Stimulated activated CD4-positive, alpha-beta T cell treated with anti-CD3 and anti-CD28 coated beads, Interleukin-4, amount 100 ng/mL, for 24 hours (primary cell): ENCODE measurements around the gene MRPL20.
"Not testable (repeated sequence)": the region's sequence is repeated elsewhere in the genome, so short reads cannot be mapped to it uniquely, and the experiment has no call there.

Source experiments
- DNase-seq: peaks from one replicate; pipeline ENCODE4 v3.0.0-alpha.2; 2020

The MRPL20 gene

DNA sequence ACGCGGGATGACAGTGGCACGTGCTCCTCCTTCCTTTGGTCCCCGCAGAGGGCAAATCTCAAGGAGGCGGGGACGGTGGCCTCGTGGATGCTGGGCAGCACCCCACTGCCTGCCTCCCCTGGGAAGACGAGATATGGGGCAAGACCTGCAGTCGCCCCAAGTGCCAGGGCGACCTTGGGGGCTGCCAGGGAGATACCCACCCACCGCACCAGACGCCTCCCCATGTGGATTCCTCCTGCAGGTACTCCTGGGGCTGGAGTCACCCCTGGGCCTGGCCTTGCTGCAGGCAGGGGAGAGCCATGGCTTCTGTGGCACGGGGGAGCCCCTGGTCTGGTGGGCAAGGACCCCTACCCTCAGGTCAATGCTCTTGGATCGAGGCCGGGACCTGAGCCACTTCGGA, 26.2 kb downstream of the MRPL20 start:
- no peak for DNase-seq

DNA sequence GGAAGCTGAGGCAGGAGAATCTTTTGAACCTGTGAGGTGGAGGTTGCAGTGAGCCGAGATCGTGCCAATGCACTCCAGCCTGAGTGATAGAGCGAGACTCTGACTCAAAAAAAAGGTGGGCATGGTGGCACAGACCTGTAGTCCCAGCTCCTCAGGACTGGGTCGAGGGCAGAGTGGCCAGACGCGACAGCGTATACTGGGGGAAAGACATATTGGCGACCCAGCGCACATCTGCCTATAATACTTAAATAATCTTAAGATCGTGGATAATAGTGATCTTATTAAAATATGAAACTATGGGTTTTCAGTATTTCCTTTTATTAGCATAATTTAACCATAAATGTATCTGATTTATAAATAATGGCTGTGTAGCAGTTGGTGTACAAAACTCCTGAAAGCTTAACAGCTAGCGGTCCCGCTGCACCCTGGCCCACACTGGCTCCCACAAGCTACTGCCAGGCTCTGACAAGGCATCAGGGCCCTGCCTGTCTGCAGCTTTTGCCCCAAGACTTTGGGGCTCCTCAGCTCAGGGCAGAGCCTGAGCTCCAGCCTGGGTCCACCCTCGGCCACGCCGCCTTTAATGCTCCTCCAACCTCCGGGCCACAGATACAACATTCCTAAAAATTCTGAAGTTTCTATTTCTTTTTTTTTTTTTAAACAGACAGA, 29.4 kb downstream of the MRPL20 start:
- no peak for DNase-seq

DNA sequence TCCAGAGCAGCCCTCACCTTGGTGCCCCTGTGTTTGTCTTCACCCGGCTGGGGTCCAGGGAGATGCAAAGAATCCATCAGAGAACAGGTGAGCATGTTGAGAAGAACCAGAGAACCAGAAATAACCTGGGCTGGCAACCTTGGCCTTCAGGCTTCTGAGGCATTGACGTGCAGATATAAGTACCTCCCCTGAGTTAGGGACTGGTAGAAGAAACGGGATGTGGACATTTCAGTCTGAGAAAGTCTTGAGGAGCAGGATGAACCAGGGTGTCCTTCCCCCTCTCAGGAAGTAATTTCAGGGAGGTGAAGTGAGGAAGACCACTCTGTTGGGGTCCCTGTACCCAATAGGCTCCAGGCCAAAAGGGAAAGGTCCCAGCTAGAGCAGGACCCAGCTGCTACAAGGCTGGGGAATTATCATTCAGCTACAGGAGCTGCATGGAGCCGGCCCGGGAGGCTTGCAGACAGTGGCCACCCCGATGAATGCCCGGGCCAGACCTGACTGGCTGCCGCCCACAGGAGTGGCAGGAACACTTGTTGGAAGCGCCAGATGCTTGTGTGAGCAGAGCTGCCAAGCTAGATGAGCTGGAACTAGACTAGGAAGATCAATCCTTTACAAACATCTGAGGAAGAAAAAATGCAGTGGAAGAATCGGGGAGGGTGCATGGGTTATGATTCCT, 30.4 kb downstream of the MRPL20 start:
- no peak for DNase-seq

DNA sequence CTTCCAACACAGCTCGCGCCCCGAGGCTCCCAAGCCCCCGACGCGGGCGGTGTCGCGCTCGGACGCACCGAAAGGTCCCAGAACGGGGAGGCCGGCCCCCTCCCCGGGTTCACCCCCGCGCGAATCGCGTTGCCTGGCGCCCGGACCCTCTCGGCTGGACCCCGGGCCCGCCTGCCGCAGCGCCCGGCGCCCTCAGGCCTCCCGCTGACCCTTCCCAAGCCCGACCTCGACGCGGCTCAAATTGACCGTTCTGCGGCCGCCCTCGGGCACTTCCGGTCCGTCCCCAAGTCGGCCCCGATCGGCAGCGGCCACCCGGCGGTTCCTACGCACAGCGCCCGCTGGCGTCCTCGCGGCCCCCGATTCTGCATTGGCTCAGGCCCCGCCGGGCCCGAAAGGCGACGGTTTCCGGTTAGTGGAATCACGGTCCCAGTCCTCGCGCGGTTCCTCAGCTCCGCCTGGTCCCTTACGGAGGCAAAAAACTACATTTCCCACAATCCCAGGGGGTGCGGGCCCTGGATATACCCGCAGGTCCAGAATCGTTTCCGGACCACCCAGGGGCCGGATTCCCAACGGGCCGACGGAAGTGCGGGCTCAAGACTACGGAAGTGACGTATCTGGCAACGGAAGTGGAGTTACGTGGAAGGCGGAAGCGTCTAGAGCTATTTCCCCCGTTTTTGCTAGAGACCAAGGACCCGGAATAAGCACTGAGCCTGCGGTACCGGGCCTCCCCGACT, 32.0 kb downstream of the MRPL20 start, which contains the start of gene AURKAIP1:
Gene AURKAIP1, minus strand, starts transcription at position 279 of the 734 bp plus-strand sequence. CDS start 451 bp downstream, outside the sequence.
- peak; percentile 98 for DNase-seq

DNA sequence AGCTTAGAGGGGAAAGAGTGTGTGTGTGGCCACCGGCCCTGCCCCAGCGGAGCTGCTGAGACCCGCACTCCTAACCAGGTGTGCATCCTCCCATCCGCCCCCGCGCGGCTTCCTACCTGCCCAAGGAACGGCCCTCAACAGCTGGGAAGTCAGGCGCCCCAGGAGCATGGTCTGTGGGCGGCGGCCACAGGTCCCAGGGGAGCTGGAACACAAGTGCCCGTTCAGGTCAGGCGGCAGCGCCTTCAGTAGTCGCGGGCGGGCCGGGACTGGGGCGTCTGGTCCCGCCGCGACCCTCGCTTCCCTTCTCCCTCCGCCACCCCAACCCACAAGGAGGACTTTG, 32.5 kb downstream of the MRPL20 start:
- DNase-seq: no peak

DNA sequence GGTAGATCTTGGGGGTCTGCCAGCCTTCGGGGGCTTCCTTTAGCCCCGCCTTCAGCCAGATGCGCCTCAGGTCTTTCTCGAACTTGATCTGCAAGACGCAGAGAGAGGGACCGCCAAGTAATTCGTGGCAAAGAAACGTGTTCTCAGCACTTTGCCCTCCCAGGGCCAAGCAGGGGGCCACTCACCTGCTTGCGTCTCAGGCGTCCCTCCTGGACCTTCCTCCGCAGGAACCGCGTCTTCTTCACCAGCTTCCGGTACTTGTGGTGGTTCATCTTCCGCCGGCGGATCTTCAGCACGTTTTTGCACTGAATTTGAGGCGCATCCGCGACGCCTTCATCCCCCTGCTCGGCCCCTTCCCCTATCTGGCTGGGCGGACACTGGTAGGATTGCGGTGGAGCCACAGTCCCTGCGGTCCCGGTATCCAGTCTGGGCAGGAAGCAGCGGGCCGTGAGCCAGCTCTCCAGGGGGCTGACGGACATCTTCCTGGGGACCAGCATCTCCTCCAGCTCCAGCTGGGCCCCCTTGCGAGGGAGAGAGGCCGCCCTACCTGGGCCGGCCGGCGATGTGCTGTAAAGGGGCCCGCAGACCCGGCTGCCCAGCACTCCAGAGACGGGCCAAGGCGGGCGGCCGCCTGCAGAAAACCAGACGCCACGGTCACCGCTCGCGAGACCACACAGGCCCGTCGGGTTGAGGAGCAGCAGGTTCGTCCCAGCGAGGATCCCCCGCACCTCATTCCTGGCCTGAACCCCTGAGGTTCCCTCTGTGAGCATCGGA, 33.1 kb downstream of the MRPL20 start:
- DNase-seq: no peak

DNA sequence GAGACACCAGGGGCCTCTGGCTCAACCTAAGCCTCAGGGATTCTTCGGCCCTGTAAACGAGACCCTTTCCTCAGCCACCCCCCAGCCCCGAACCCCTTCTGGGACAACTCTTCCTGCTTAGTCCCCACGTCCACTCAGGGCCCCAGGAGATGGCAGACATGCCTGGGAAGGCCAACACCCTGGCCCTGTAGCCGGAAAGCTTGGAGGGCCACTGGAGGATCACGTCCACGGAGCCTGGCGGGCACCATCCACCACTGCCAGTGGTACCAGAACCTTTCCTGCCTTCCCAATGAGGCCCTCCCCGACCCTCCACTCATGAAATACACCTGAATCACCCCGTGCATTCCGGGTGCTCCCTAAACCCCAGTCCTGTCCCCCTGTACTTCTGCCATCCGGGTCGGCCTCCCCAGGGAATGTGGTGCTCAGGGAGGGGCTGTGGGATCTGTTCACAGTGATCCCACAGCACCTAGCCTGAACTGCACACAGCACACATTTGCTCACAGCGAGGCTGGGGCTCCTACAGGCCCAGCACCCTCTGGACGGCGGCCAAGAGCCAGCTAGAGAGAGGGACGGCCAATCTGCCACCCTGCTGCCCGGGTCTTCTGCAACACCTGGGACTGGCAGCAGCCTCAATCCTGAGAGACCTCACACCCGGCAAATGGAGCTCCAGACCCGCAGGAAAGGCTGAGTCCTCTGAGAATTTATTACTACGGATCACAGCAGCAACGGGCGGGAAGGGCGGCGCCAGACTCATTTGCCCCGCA, 33.9 kb downstream of the MRPL20 start:
- no peak for DNase-seq

DNA sequence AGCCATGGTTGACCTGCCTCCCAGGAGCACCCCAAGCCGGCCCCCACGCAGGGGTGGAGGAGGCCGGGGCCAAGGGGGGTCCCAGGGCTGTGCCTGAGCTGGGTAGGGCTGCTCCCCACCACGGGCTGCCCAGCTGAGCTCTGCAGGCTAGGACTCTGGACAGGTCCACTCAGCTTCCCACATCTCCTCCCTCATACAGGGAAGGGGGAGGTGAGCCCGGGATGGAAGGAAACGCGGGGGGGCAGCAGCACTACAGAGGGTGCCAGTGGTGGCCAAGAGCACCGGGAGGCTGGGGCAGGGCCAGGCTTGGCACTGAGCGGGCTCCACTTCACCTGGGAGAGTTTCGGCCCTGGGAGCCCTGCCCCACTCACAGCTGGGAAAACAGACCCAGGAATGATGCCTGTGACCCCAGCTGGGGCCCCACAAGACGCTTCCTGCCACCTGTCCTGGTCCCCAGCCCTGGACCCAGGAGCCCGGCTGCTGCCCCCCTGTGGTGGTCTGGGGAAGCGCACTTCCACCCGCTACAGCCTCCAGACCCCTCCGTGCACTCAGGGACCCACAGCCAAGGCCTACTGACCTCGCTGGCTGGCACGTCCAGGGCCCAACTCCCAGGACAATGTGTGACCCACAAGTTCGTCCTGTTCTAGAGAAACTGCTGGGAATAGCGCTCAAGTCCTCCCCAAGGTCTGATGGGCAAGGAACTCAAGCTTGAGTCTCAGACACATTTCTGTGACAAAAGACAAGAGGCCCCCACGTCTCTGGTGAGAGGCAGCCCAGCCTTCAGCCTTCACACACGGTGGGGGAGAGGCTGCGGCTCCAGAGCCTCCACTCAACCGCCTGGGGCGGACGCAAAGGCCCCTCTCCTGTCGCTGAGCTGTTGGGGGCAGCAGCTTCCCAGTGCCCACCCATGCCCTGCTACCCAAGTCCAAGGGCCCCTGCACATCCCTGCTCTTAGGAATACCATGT, 35.1 kb downstream of the MRPL20 start:
- peak; percentile 81 for DNase-seq

DNA sequence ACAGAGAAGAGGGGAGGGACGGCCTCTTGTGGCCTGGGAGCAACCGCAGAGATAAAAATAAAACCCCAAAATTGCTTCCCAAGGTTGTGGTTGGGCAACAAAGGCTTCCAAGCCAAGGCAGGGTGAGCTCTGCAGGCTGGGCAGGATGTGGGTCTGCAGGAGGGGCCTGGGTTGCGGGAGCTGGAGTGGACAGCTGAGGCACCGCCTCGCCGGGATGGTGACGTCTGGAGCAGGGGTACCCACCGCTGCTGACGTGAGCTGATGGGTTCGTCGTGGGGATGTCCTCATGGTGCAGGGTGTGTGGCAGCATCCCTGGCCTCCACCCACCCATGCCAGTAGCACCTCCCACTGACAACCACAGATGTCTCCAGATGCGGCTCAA, 35.7 kb downstream of the MRPL20 start:
- peak; percentile 33 for DNase-seq

DNA sequence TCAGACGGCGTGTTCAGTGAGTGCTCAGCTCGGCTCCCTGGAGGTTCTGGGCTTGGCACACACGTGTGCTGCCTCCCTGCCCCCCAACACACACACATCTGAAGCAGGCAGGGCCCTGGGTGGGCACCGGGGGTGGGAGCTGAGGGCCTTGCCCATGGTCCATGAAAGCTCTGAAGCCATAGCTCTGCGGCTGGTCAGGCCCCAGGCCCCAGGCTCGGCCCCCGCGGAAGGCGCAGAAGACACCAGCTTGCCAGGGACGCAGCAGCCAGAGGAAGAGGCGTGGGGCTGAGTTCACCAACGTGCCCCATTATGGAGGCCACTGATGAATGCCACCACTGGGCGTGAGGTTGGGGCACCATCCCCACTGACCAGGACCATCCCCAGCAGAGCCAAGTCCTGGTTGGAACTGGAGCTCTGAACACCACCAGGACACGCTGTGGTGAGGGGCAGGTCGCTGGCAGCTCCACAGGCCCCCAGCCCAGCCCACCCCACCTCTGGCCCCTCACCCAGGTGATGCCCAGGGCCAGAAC, 36.3 kb downstream of the MRPL20 start:
- DNase-seq: no peak

DNA sequence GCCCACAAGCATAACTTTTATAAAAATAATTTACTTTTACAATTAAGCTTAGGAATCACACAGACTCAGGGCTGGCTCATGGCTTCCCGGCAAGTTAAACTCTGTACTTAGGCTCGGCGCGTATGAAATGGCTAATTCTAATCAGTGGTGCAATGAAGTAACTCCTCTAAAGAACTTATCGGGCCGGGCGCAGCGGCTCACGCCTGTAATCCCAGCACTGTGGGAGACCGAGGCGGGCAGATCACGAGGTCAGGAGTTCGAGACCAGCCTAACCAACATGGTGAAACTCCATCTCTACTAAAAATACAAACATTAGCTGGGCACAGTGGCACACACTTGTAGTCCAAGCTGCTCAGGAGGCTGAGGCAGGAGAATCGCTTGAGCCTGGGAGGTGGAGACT, 37.0 kb downstream of the MRPL20 start:
- DNase-seq: not testable (repeated sequence)

DNA sequence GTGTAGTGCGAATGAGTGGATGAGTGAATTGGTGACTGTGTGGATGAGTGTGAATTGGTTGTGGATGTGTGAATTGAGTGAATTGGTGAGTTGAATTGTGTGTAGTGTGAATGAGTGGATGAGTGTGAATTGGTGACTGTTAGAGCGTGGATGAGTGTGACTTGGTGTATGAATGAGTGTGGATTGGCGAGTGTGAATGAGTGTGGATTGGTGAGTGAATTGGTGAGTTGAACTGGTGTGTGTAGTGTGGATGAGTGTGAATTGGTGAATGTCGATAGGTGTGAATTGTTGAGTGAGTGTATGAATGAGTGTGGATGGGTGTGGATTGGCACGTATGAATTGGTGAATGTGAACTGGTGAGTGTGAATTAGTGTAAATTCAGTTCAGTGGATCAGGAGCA, 39.8 kb downstream of the MRPL20 start:
- no peak for DNase-seq

DNA sequence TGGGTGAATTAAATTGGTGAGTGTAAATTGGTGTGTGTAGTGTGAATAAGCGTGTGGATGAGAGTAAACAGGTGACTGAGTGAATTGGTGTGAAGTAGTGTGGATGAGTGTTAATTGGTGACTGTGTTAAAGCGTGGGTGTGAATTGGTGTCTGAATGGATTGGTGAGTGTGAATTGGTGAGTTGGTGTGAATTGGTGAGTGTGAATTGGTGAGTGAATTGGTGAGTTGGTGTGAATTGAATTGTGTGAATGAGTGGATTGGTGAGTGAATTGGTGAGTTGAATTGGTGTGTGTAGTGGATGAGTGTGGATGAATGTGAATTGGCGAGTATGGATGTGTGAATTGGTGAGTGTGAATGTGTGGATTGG, 40.4 kb downstream of the MRPL20 start:
- DNase-seq: no peak

DNA sequence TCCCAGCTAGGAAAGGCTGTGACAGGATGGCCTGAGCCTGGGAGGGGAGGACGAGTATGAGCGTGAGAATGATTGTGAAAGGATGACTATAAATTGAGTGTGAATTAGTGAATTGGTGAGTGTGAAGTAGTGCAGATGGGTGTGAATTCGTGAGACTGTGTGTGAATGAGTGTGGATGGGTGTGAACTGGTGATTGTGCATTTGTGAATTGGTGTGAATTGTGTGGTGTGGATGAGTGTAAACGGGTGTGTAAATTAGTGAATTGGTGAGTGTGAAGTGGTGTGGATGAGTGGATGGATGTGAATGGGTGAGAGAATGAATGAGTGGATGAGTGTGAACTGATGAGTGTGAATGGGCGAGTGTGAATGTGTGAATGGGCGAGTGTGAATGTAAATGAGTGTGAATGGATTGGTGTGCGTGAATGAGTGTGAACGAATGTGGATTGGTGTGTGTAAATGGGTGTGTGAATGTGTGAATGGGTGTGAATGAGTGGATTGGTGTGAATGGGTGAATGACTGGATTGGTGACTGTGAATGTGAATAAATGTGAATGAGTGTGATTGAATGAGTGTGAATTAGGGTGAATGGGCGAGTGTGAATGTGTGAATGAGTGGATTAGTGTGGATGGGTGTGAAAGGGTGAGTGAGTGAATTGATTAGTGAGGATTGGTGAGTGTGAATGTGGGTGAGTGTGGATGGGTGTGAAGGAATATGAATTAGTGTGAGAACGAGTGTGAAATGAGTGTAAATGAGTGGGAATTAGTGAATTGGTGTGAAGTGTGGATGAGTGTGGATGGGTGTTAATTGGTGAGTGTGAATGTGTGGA, 41.0 kb downstream of the MRPL20 start:
- no peak for DNase-seq

DNA sequence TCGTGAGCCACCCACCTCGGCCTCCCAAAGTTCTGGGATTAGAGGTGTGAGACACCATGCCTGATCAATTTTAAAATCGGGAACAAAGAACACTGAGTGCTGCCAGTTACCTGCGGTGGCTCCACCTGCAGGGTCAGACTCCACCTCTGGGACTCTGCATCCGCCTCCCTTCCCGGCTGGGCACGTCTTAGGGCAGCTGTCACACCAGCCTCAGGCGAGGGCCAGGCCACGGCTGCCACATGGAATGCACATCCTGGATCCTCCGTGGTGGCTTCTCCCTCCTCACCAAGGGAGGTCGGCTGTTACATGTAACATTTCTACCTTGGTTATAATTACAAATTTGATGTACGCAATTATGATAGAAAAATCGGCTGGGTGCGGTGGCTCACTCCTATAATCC, 42.8 kb downstream of the MRPL20 start:
- no peak for DNase-seq

DNA sequence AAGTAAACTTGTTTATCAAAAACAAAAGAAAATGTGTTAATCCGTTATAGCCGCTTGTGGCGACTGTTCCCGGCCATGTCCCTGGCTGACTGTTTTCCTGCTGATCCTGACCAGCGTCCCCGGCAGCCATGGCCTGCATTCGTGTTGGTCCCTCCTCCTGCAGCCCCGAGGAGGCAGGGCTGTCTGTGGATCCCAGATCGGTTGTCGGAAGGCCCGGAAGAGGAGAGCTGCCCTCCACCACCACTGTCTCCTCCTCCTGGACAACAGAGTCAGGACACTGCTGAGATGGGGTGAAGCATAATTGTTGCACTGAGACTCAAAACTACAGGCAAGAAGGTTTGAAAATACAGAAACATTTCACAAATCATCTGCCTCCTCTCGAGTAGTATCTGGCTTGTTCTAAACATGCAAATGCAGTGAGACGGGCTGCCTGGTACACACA, 45.1 kb downstream of the MRPL20 start:
- no peak for DNase-seq

DNA sequence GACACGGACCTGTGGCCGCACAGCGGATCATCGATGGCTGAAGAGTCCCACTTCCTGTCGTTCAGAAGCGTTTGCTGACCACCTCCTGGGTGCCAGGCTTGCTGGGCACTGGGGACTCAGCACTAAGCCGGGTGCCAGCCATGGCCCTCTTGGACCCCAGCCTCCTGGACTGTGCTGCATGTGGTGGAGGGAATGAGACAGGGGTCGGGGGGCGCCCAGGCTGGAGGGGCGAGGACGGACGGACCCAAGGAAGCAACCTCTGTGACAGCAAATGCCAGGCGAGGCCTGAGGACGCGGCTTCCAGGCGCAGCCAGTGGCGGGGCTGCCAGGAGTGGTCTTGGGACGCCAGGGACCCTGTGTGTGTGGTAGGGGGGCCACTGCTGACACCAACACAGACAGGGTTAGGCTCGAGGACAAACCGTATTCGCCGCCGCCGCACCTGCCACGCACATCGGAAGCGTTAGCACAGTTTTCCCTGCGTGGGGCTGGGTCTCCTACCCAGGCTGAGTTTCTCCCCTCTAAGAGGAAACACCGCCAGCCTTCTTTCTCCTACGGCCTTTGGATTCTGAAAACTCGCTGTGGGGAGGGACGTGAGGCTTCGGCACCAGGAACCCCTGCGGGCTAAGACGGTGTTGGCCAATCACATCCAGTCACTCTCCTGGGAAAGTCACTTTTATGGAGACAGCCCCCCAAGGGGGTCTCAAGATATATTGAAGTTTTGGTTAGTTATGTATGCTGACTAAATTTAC, 45.7 kb downstream of the MRPL20 start:
- DNase-seq: no peak

DNA sequence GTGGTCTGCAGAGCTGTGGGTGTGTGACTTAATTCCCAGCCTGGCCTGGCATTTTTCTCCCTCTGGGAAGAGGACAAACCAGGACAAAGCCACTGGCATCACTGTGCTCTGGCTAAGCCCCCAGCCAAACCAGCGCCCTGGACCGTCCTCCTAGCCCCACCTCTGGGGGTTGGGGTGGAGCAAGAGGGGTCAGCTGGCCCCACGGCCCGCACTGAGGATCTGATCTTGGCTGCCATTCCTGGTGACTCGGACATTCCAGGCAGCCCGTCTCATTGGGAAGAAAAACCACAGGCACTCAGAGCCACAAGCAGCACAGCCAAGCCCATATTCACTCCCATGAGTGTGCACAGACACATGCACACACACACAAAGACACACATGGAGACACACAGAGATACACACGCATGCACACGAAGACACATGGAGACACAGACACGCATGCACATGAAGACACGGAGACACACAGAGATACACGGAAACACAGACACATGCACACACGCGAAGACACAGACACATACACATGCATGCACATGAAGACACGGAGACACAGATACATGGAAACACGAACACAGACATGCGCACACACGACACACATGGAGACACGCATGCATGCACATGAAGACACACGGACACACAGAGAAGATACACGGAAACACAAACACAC, 46.5 kb downstream of the MRPL20 start:
- no peak for DNase-seq
